Right cardiac atrium (tissue), 5 donors: ENCODE results near the gene CACNA1S. TPM values are rescaled to one million over a fixed set of nuclear protein-coding genes. Genes with fewer than 3 reads are reported as not detected.

Source experiments
- ATAC-seq, 2 donors: fragments of 200-7000 bp; cut with Tn5 transposase; one replicate each; pipeline versions ENCODE4 v1.8.0 to v1.9.1; 2020; ENCODE audit warnings: moderate library complexity in 2 of 2, mild to moderate bottlenecking in 1 of 2
- DNase-seq, 3 donors: peaks; one replicate each; pipeline ENCODE4 v3.0.0-alpha.2; 2020
- H3K27ac ChIP-seq: one replicate; pipeline ENCODE4 v1.5.1; 2013; ENCODE audit warnings: mild to moderate bottlenecking, low read length, control low read depth, moderate library complexity
- H3K27me3 ChIP-seq: one replicate; pipeline ENCODE4 v1.6.1; 2013; ENCODE audit not compliant: control insufficient read depth, insufficient read depth
- H3K4me1 ChIP-seq: one replicate; pipeline ENCODE4 v1.6.1; 2013; ENCODE audit warnings: low read length; ENCODE audit not compliant: control insufficient read depth, insufficient read depth
- H3K4me3 ChIP-seq: one replicate; pipeline ENCODE4 v1.5.1; 2013; ENCODE audit warnings: low read length, control low read depth
- H3K9me3 ChIP-seq: one replicate; pipeline ENCODE4 v1.6.1; 2013; ENCODE audit warnings: low read length; ENCODE audit not compliant: control insufficient read depth
- WGBS: extraction: QIAGEN DNeasy Blood & Tissue Kit; methylation state at CpG from one replicate; pipeline ENCODE4 v1.1.7; 2013; 5-methylcytosine and 5-hydroxymethylcytosine counted together
- intact Hi-C, 4 donors: fragments of 100-400 bp; cut with DNase I; formaldehyde crosslinking; loops; one replicate each; pipeline versions ENCODE4 v1.11.0 to v1.14.0; 2022 to 2023
- polyA plus RNA-seq: library from polyadenylated mRNA; stranded (reverse); fragments of 200-250 nt; gene quantifications from one replicate; pipeline ENCODE4 v1.2.3, GENCODE V29; 2013
- total RNA-seq, 4 donors: library from RNA; stranded (reverse); fragmentation: NEBNext Ultra II Directional; extraction: Animal tissue kit (Norgen Biotek cat#: 25700); gene quantifications; one replicate each; pipeline ENCODE4 v1.2.1, GENCODE V29; 2021
- donor health status: healthy with polysubstance abuse.
- donor health status: DM: no; HTN: yes; CAD: no.
- donor health status: DM: no; HTN: no; CAD: no.
- donor health status: DM: no; HTN: yes; CAD: no; lungs with severe emphysema.
- donor health status: DM: yes; HTN: yes; CAD: no.

Gene CACNA1S
- total and polyA plus RNA-seq, 5 donors = 0.06 to 0.09 TPM; not detected in 3

GRCh38 chr1:201042779-201043461, 69.3 kb downstream of the CACNA1S start:
- no peak overlapping the region for H3K27ac ChIP-seq
- DNase-seq (peak; percentile 56 to 86 (median 77)), ATAC-seq (peak; percentile 79 to 86)
- no peaks in the 10 kb centered on the region for H3K4me1 ChIP-seq
- no peaks in the 10 kb centered on the region for H3K27me3 ChIP-seq
- intact Hi-C loops = loop anchor here (2.0 kb wide), 2 partner anchors 70 to 72 kb away; no protein-coding TSS in a partner anchor
- WGBS = 27% methylated on average over 13 of the region's 13 CpGs
- no peak overlapping the region for H3K4me3 ChIP-seq
- H3K9me3 ChIP-seq = no peaks in the 10 kb centered on the region

DNA sequence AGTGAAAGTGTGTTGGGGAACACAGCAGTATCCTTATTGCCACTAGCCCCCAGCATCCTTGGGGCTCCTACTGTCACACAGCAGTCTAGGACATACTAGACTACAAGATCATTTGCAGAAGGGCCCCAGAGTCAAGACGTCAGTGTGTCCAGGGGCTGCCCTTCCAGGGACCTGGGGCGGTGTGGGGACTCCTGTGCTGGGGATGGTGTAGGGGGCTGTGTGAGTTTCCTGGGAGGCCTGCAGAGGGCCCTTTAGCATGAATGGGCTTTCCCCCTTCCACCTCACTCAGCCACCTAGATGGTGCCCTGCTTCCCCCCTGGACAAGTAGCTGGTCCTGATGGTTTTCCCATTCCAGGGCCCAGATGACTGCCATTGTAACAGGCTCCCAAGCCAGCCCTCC, 71.2 kb downstream of the CACNA1S start:
- Histone ChIP-seq H3K4me3 (no peak overlapping the region), H3K4me1 (no peaks in the 10 kb centered on the region), H3K27me3 (no peaks in the 10 kb centered on the region), H3K9me3 (no peaks in the 10 kb centered on the region), H3K27ac (no peak overlapping the region)
- WGBS = 93% methylated on average over 2 of the region's 2 CpGs
- DNase-seq (peak in 1 of 3 donors; percentile 35), ATAC-seq (no peak)
- intact Hi-C loops = no loop called here

DNA sequence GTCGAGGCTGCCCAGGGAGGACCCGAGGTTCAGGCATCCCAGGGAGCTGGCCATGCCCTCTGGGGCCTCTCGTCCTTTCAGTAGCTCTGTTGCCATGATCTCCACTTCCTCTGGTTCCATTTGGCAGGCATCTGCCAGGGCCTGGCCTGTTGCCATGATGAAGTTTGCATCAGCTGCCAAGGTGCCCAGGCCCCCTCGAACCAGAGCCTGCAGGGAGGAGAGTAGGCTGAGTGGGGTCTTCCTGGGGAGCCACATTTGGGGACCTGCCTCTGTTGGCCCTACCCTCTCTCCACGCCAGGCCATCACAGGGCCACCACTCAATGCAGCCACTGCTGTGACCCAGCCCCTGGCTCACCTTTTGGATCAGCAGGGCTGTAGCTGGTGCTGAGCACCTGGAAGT, 72.3 kb downstream of the CACNA1S start:
- no peaks in the 10 kb centered on the region for H3K4me1 ChIP-seq
- ATAC-seq = no peak
- no peaks in the 10 kb centered on the region for H3K27me3 ChIP-seq
- intact Hi-C loops = no loop called here
- DNase-seq = no peak
- no peaks in the 10 kb centered on the region for H3K9me3 ChIP-seq
- WGBS = 75% methylated on average over 5 of the region's 5 CpGs
- H3K27ac ChIP-seq = no peak overlapping the region
- H3K4me3 ChIP-seq = no peak overlapping the region

DNA sequence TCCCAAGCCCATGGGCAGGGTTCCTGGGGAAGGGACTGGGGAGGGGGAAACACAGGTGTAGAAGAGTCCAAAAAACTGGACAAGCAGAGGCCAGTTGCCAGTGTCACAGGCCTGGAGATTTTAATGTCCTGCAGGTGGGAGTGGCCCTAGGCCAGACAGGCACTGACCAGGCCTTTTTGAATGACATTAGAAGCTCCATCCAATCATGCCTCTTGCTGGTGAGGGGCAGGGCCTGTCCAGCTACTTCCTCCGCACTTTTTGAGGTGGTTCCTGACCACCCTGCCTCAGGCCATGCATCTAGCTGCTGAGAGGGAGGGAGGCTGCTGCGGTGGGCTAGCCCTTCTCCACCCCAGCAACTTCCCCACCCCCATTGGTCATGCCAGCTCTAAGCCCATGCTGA, 72.8 kb downstream of the CACNA1S start:
- intact Hi-C loops = no loop called here
- Histone ChIP-seq H3K9me3 (no peaks in the 10 kb centered on the region), H3K27me3 (no peaks in the 10 kb centered on the region), H3K4me3 (no peak overlapping the region), H3K4me1 (no peaks in the 10 kb centered on the region), H3K27ac (no peak overlapping the region)
- no peak for ATAC-seq
- 91% methylated on average over 2 of the region's 2 CpGs for WGBS
- DNase-seq = no peak

- ATAC-seq = no peak
- intact Hi-C loops = no loop called here
- H3K4me1 ChIP-seq = no peaks in the 10 kb centered on the region
- no peak for DNase-seq
- H3K27ac ChIP-seq = no peak overlapping the region
- no peaks in the 10 kb centered on the region for H3K27me3 ChIP-seq
- no peak overlapping the region for H3K4me3 ChIP-seq
- WGBS = 84% methylated on average over 10 of the region's 10 CpGs
- no peaks in the 10 kb centered on the region for H3K9me3 ChIP-seq
Measured at GRCh38 chr1:201038186-201038876, 73.9 kb downstream of the CACNA1S start.

DNA sequence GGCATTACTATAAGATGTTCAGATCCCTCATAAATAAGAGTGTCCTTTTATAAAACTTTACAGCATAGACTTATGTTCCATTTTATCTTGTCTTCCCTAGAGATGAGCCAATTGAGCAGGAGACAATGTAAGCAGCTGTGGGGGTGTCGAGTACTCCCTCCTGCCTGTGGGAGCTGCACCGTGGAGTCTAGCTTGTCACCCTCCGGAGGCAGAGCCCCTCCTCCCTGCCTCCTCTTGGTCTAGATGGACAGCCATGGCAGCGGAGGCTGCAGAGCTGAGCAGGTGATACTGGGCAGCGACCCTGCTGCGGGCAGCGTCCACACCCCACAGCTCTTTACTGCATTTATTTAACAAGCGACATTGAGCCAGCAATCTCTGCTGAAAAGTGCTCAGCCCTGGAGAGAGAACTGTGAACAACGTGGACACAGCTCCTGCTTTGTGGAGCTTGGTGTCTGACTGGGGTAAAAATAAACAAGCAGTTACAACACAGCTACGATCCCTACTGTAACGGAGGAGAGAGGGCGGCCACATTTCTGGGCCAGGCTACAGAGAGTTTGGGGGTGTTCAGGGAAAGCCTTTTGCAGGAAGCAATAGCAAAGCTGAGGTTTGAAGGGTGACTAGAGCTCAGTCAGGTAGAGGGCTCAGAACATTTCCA, 75.9 kb downstream of the CACNA1S start:
- H3K9me3 ChIP-seq = no peaks in the 10 kb centered on the region
- WGBS = 62% methylated on average over 12 of the region's 12 CpGs
- H3K27me3 ChIP-seq = no peaks in the 10 kb centered on the region
- H3K4me1 ChIP-seq = no peaks in the 10 kb centered on the region
- intact Hi-C loops = no loop called here
- ATAC-seq (no peak), DNase-seq (peak in 1 of 3 donors; percentile 18)
- no peak overlapping the region for H3K4me3 ChIP-seq
- H3K27ac ChIP-seq = no peak overlapping the region

- no peaks in the 10 kb centered on the region for H3K4me1 ChIP-seq
- ATAC-seq (no peak), DNase-seq (peak in 1 of 3 donors; percentile 3)
- 74% methylated on average over 4 of the region's 4 CpGs for WGBS
- H3K27ac ChIP-seq = no peak overlapping the region
- H3K4me3 ChIP-seq = no peak overlapping the region
- intact Hi-C loops = no loop called here
- no peaks in the 10 kb centered on the region for H3K27me3 ChIP-seq
- H3K9me3 ChIP-seq = no peaks in the 10 kb centered on the region
Measured at GRCh38 chr1:201034671-201035070, 77.6 kb downstream of the CACNA1S start.

GRCh38 chr1:201032408-201032807, 79.8 kb downstream of the CACNA1S start:
- DNase-seq (no peak), ATAC-seq (no peak)
- no peak overlapping the region for H3K27ac ChIP-seq
- no peaks in the 10 kb centered on the region for H3K27me3 ChIP-seq
- no peaks in the 10 kb centered on the region for H3K9me3 ChIP-seq
- no peak overlapping the region for H3K4me3 ChIP-seq
- peaks cover 2% of the 10 kb centered on the region for H3K4me1 ChIP-seq
- 95% methylated on average over 1 of the region's 1 CpG for WGBS
- intact Hi-C loops = no loop called here

GRCh38 chr1:201028461-201028889, 83.8 kb downstream of the CACNA1S start:
- Histone ChIP-seq H3K9me3 (no peaks in the 10 kb centered on the region), H3K4me1 (peaks cover 2% of the 10 kb centered on the region), H3K4me3 (no peak overlapping the region), H3K27ac (peak overlapping the region; percentile 20), H3K27me3 (no peaks in the 10 kb centered on the region)
- peak; percentile 73 to 82 for ATAC-seq
- peak in 1 of 3 donors; percentile 54 for DNase-seq
- 65% methylated on average over 7 of the region's 7 CpGs for WGBS
- intact Hi-C loops = no loop called here

DNA sequence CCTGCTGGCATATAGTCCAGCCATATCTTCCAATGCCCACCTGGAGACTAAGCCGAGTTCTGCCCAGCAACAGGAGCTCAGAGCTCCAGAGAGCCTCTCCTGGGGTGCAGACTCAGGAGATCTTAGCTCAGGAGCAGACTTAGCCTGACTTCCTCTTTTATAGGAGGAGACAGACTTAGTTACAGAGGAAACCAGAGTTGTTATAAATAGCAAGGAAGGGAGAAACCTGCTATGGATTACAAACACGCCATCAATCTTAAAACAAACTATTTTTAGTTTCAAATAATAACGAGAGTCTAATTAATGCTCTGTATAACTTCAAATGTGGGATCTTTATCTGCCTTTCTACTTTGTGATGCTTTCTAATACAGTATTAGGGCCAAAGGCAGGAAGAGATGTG, 85.4 kb downstream of the CACNA1S start:
- ATAC-seq = no peak
- H3K27ac ChIP-seq = no peak overlapping the region
- H3K9me3 ChIP-seq = no peaks in the 10 kb centered on the region
- H3K27me3 ChIP-seq = no peaks in the 10 kb centered on the region
- intact Hi-C loops = no loop called here
- 40% methylated on average over 3 of the region's 3 CpGs for WGBS
- no peak overlapping the region for H3K4me3 ChIP-seq
- H3K4me1 ChIP-seq = peaks cover 2% of the 10 kb centered on the region
- DNase-seq = no peak

DNA sequence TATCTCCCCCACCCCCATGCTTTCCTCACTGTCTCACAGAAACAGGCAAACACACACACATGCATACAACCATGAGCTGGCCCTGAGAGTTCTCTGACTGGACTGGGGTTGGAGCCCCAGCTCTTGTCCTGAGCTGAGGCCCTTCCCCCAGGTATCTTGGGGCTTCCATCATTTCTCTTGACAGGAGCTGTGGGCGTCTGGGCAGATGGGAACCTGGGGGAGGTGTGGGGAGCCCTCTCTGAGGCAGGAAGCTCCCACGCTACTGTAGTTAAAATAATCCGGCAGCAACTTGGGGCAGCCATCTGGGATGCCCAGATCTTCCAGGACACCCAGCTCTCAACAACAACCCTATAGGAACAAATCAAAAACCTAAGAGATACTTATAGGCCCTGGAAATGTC, 86.0 kb downstream of the CACNA1S start:
- 79% methylated on average over 3 of the region's 3 CpGs for WGBS
- H3K27me3 ChIP-seq = no peaks in the 10 kb centered on the region
- intact Hi-C loops = no loop called here
- H3K9me3 ChIP-seq = no peaks in the 10 kb centered on the region
- H3K4me3 ChIP-seq = no peak overlapping the region
- no peak overlapping the region for H3K27ac ChIP-seq
- DNase-seq (peak in 1 of 3 donors; percentile 1), ATAC-seq (no peak)
- peaks cover 2% of the 10 kb centered on the region for H3K4me1 ChIP-seq
